MCF 10A (cell line): ENCODE data around the gene NID1. TPM values are rescaled to one million over a fixed set of nuclear protein-coding genes. Genes with fewer than 3 reads are reported as not detected.
A peak's percentile ranks its signal among the peaks of the same experiment; 100 is the strongest.

Experiments used
- BruUV-seq: library from RNA; stranded (reverse); fragments of 400-500 nt; replicated peaks from 2 replicates; lab custom pipeline; 2021; lab: Mats Ljungman, UMichigan
- CTCF ChIA-PET: fragments of 300-600 bp; sonication (Branson Sonifier 250); formaldehyde crosslinking; extraction: SDS; loops from one replicate; lab custom pipeline; 2021; ENCODE audit warnings: antibody characterized with exemption, inconsistent platforms; lab: Yijun Ruan, JAX
- POLR2A ChIA-PET: fragments of 300-600, 350-650 bp; sonication (Branson Sonifier 250); formaldehyde crosslinking; extraction: SDS; loops from one replicate; lab custom pipeline; 2020; ENCODE audit warnings: antibody characterized with exemption, inconsistent platforms; lab: Yijun Ruan, JAX
- DNase-seq: peaks from one replicate; pipeline ENCODE4 v3.0.0-alpha.2; 2018; ENCODE audit not compliant: unreplicated experiment
- H3K27ac Mint-ChIP-seq: one replicate; pipeline ENCODE4 v1.8.0; 2022; ENCODE audit warnings: mild to moderate bottlenecking, low read depth, mixed read lengths; ENCODE audit not compliant: unreplicated experiment
- H3K27me3 Mint-ChIP-seq: one replicate; pipeline ENCODE4 v1.8.0; 2022; ENCODE audit warnings: mixed read lengths; ENCODE audit not compliant: insufficient read depth, unreplicated experiment
- H3K36me3 Mint-ChIP-seq: one replicate; pipeline ENCODE4 v1.8.0; 2022; ENCODE audit warnings: mild to moderate bottlenecking, moderate library complexity, mixed read lengths; ENCODE audit not compliant: insufficient read depth, unreplicated experiment
- H3K4me1 Mint-ChIP-seq: one replicate; pipeline ENCODE4 v1.8.0; 2022; ENCODE audit warnings: mixed read lengths; ENCODE audit not compliant: insufficient read depth, unreplicated experiment
- H3K4me3 Mint-ChIP-seq: one replicate; pipeline ENCODE4 v1.8.0; 2022; ENCODE audit warnings: mild to moderate bottlenecking, moderate library complexity, mixed read lengths; ENCODE audit not compliant: unreplicated experiment
- H3K9me3 Mint-ChIP-seq: one replicate; pipeline ENCODE4 v1.8.0; 2022; ENCODE audit warnings: mixed read lengths; ENCODE audit not compliant: unreplicated experiment
- CTCF ChIP-seq: fragments of 200-600 bp; IDR thresholded peaks from one replicate; pipeline ENCODE4 v1.8.0; 2022; ENCODE audit warnings: antibody characterized with exemption, mild to moderate bottlenecking; ENCODE audit not compliant: unreplicated experiment
- intact Hi-C: fragments of 100-400 bp; cut with micrococcal nuclease; formaldehyde crosslinking; loops from 2 replicates; pipeline ENCODE4 v1.14.1; 2022
- total RNA-seq: library from RNA; stranded (reverse); gene quantifications from 2 replicates; pipeline ENCODE4 v1.2.3, GENCODE V29; 2022

NID1 gene
- total RNA-seq, 1 experiment from 2014 or later: 0.16 TPM

GRCh38 chr1:235993652-235994051 lies 71.2 kb downstream of the NID1 start:
- Mint-ChIP-seq H3K4me3 (no peak overlapping the region), H3K9me3 (no peaks in the 10 kb centered on the region), H3K4me1 (peaks cover 16% of the 10 kb centered on the region), H3K27ac (no peak overlapping the region), H3K27me3 (no peaks in the 10 kb centered on the region), H3K36me3 (no peaks in the 10 kb centered on the region)
- POLR2A ChIA-PET: interaction anchor here (0.6 kb wide), 1 partner anchor 11 kb away, joined by 3 read pairs; no protein-coding TSS in a partner anchor
- intact Hi-C loops: no loop called here
- TF ChIP-seq CTCF: no peak
- no TSS peak for BruUV-seq
- CTCF ChIA-PET: interaction anchor here (3.3 kb wide), 1 partner anchor 22 kb away, joined by 14 read pairs; no protein-coding TSS in a partner anchor
- no peak for DNase-seq

GRCh38 chr1:235992868-235993267 lies 72.0 kb downstream of the NID1 start:
- no peaks in the 10 kb centered on the region for H3K9me3 Mint-ChIP-seq
- no peaks in the 10 kb centered on the region for H3K27me3 Mint-ChIP-seq
- DNase-seq: no peak
- intact Hi-C loops: no loop called here
- no TSS peak for BruUV-seq
- peaks cover 13% of the 10 kb centered on the region for H3K4me1 Mint-ChIP-seq
- no peaks in the 10 kb centered on the region for H3K36me3 Mint-ChIP-seq
- POLR2A ChIA-PET: interaction anchor here (1.0 kb wide), 2 partner anchors 12 to 17 kb away, joined by 3 read pairs; no protein-coding TSS in a partner anchor
- H3K4me3 Mint-ChIP-seq: no peak overlapping the region
- no peak for TF ChIP-seq CTCF
- CTCF ChIA-PET: interaction anchor here (0.5 to 3.3 kb wide), 5 partner anchors 21 to 1646 kb away, joined by 3 to 14 read pairs (median 3); no protein-coding TSS in a partner anchor
- H3K27ac Mint-ChIP-seq: no peak overlapping the region

- Mint-ChIP-seq H3K36me3 (peaks cover 4% of the 10 kb centered on the region), H3K4me1 (peaks cover 12% of the 10 kb centered on the region), H3K4me3 (no peak overlapping the region), H3K9me3 (no peaks in the 10 kb centered on the region), H3K27me3 (no peaks in the 10 kb centered on the region), H3K27ac (no peak overlapping the region)
- intact Hi-C loops: no loop called here
- ChIA-PET POLR2A (interaction anchor here (0.6 to 1.0 kb wide), 3 partner anchors 12 to 1490 kb away, joined by 3 read pairs; no protein-coding TSS in a partner anchor), CTCF (interaction anchor here (0.5 to 3.3 kb wide), 5 partner anchors 21 to 1645 kb away, joined by 3 to 14 read pairs (median 3); no protein-coding TSS in a partner anchor)
- TF ChIP-seq CTCF: no peak
- no TSS peak for BruUV-seq
- DNase-seq: no peak
Observed at GRCh38 chr1:235992346-235992745, 72.5 kb downstream of the NID1 start.

GRCh38 chr1:235990330-235990795 lies 74.5 kb downstream of the NID1 start:
- Mint-ChIP-seq H3K4me3 (no peak overlapping the region), H3K36me3 (peaks cover 6% of the 10 kb centered on the region), H3K4me1 (peaks cover 5% of the 10 kb centered on the region), H3K9me3 (no peaks in the 10 kb centered on the region), H3K27me3 (no peaks in the 10 kb centered on the region), H3K27ac (no peak overlapping the region)
- POLR2A ChIA-PET: interaction anchor here (0.6 to 1.0 kb wide), 3 partner anchors 9 to 107 kb away, joined by 3 read pairs; no protein-coding TSS in a partner anchor
- intact Hi-C loops: no loop called here
- CTCF ChIA-PET: interaction anchor here (0.6 to 1.6 kb wide), 7 partner anchors 8 to 208 kb away, joined by 3 to 9 read pairs (median 3); no protein-coding TSS in a partner anchor
- no peak for TF ChIP-seq CTCF
- DNase-seq: peak; percentile 65
- no TSS peak for BruUV-seq
